ENCODE data around the gene RHOF. TPM values are rescaled to one million over a fixed set of nuclear protein-coding genes. Genes with fewer than 3 reads are reported as not detected.

Gene RHOF
- total and polyA plus RNA-seq, 2 donors (not counting 1 experiment from before 2014, with no cell fraction given) = 90.3 to 129 TPM

DNA sequence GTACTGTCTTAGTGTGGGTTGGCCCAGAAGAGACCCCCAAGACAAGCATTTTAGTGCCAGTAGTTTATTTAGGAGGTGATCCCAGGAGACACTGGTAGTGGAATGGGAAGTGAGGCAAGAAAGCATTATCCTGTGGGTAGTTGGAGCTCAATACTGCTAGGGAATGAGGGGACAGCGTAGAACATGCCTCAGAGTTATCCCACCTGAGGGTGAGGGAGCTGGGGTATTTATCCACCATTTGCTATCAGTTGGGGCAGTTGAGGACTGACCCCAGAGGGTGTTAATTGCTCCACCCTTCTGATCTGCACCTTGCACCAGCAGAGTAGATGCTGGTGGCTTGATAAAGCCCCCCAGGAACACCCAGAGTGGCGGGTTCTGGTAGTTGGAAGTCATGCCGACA is 37.9 kb downstream of the RHOF start:
- Histone ChIP-seq H3K36me3 (replicated peaks in 1 of 2; ENCODE audit: control extremely low read depth in 1 of 2, control insufficient read depth in 1 of 2, extremely low read depth in 1 of 2, insufficient read depth in 2 of 2, low read length in 1 of 2) (no peaks in the 10 kb centered on the region), H2AFZ (ENCODE audit: insufficient read depth, low read depth, low read length, poor library complexity, severe bottlenecking) (no peak overlapping the region), H3K9me3 (ENCODE audit: control extremely low read depth in 1 of 3, control insufficient read depth in 2 of 3, insufficient read depth in 1 of 3, low read length in 2 of 3) (no peaks in the 10 kb centered on the region), H3K4me2 (replicated peaks; ENCODE audit: low read depth, low read length, poor library complexity, severe bottlenecking) (no peak overlapping the region), H3K27ac (ENCODE audit: low read length in 2 of 2) (no peak overlapping the region), H3K4me1 (ENCODE audit: control insufficient read depth in 2 of 2, insufficient read depth in 2 of 2, low read length in 2 of 2) (no peaks in the 10 kb centered on the region), H4K20me1 (ENCODE audit: control insufficient read depth, insufficient read depth, low read length, poor library complexity, severe bottlenecking) (no peaks in the 10 kb centered on the region), H3K27me3 (replicated peaks in 1 of 4; ENCODE audit: control extremely low read depth in 1 of 4, control insufficient read depth in 3 of 4, insufficient read depth in 4 of 4, low read length in 3 of 4) (no peaks in the 10 kb centered on the region), H3K9ac (ENCODE audit: low read length) (no peak overlapping the region), H3K79me2 (ENCODE audit: control insufficient read depth, insufficient read depth, low read length) (no peaks in the 10 kb centered on the region), H3K4me3 (ENCODE audit: control extremely low read depth in 1 of 5, extremely low read depth in 1 of 5, insufficient read depth in 1 of 5, low read depth in 2 of 5, low read length in 4 of 5) (no peak overlapping the region)
- ChIA-PET POLR2A (no interaction called here), CTCF (no interaction called here)
- WGBS (ENCODE audit: insufficient coverage) = 100% methylated on average over 3 of the region's 3 CpGs
- no peak for ATAC-seq (ENCODE audit: low read depth)
- no peaks in the 10 kb centered on the region for H3K27me3 Mint-ChIP-seq
- TF ChIP-seq, protein P1, sequence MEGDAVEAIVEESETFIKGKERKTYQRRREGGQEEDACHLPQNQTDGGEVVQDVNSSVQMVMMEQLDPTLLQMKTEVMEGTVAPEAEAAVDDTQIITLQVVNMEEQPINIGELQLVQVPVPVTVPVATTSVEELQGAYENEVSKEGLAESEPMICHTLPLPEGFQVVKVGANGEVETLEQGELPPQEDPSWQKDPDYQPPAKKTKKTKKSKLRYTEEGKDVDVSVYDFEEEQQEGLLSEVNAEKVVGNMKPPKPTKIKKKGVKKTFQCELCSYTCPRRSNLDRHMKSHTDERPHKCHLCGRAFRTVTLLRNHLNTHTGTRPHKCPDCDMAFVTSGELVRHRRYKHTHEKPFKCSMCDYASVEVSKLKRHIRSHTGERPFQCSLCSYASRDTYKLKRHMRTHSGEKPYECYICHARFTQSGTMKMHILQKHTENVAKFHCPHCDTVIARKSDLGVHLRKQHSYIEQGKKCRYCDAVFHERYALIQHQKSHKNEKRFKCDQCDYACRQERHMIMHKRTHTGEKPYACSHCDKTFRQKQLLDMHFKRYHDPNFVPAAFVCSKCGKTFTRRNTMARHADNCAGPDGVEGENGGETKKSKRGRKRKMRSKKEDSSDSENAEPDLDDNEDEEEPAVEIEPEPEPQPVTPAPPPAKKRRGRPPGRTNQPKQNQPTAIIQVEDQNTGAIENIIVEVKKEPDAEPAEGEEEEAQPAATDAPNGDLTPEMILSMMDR (IDR thresholded peaks at IDR 0.05) = no peak
- TF ChIP-seq EZH2 (IDR thresholded peaks at IDR 0.05; ENCODE audit: borderline replicate concordance, insufficient read depth, low read depth, low read length, poor library complexity, severe bottlenecking) = no peak
- H3K4me1 Mint-ChIP-seq = peaks cover 2% of the 10 kb centered on the region
- no peak for DNase-seq
- intact Hi-C loops (cut with micrococcal nuclease) = no loop called here
- H3K9me3 Mint-ChIP-seq (ENCODE audit: insufficient read depth) = no peaks in the 10 kb centered on the region
- no peak overlapping the region for H3K4me3 Mint-ChIP-seq
- no peak overlapping the region for H3K27ac Mint-ChIP-seq

DNA sequence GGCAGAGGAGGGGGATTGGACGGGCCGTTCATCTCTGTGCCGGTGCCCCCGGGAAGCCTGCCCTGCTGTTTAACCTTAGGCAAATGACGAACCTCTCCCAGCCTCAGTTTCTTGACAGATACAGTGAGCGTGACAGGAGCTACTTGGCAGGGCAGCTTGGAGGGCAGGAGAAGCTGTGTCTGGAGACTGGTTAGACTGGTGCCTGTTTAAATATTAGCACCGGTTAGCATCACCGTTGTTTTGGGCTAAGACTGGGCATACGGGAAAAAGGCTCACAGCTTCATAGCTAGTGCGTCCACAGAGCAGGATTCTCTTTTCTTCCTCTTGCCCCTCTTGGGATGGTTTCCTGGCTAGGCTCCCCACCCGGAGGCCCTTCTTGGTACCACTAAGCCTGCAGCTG is 38.7 kb downstream of the RHOF start:
- no peaks in the 10 kb centered on the region for H4K20me1 ChIP-seq (ENCODE audit: control insufficient read depth, insufficient read depth, low read length, poor library complexity, severe bottlenecking)
- Mint-ChIP-seq H3K4me3 (no peak overlapping the region), H3K27me3 (no peaks in the 10 kb centered on the region), H3K9me3 (ENCODE audit: insufficient read depth) (no peaks in the 10 kb centered on the region), H3K27ac (no peak overlapping the region), H3K4me1 (peaks cover 5% of the 10 kb centered on the region)
- ATAC-seq (ENCODE audit: low read depth) = no peak
- H3K36me3 ChIP-seq (replicated peaks in 1 of 2; ENCODE audit: control extremely low read depth in 1 of 2, control insufficient read depth in 1 of 2, extremely low read depth in 1 of 2, insufficient read depth in 2 of 2, low read length in 1 of 2) = no peaks in the 10 kb centered on the region
- H3K9ac ChIP-seq (ENCODE audit: low read length) = no peak overlapping the region
- no peak overlapping the region for H2AFZ ChIP-seq (ENCODE audit: insufficient read depth, low read depth, low read length, poor library complexity, severe bottlenecking)
- H3K9me3 ChIP-seq (ENCODE audit: control extremely low read depth in 1 of 3, control insufficient read depth in 2 of 3, insufficient read depth in 1 of 3, low read length in 2 of 3) = no peaks in the 10 kb centered on the region
- no peak overlapping the region for H3K27ac ChIP-seq (ENCODE audit: low read length in 2 of 2)
- CTCF ChIA-PET = no interaction called here
- TF ChIP-seq, protein P1 (IDR thresholded peaks at IDR 0.05) = no peak
- TF ChIP-seq EZH2 (IDR thresholded peaks at IDR 0.05; ENCODE audit: borderline replicate concordance, insufficient read depth, low read depth, low read length, poor library complexity, severe bottlenecking) = no peak
- H3K27me3 ChIP-seq (replicated peaks in 1 of 4; ENCODE audit: control extremely low read depth in 1 of 4, control insufficient read depth in 3 of 4, insufficient read depth in 4 of 4, low read length in 3 of 4) = no peaks in the 10 kb centered on the region
- 98% methylated on average over 11 of the region's 11 CpGs for WGBS (ENCODE audit: insufficient coverage)
- H3K4me2 ChIP-seq (replicated peaks; ENCODE audit: low read depth, low read length, poor library complexity, severe bottlenecking) = no peak overlapping the region
- POLR2A ChIA-PET = interaction anchor here (0.6 kb wide), 1 partner anchor 14 kb away, joined by 7 read pairs; no protein-coding TSS in a partner anchor
- H3K4me3 ChIP-seq (ENCODE audit: control extremely low read depth in 1 of 5, extremely low read depth in 1 of 5, insufficient read depth in 1 of 5, low read depth in 2 of 5, low read length in 4 of 5) = no peak overlapping the region
- intact Hi-C loops (cut with micrococcal nuclease) = no loop called here
- H3K4me1 ChIP-seq (ENCODE audit: control insufficient read depth in 2 of 2, insufficient read depth in 2 of 2, low read length in 2 of 2) = no peaks in the 10 kb centered on the region
- no peaks in the 10 kb centered on the region for H3K79me2 ChIP-seq (ENCODE audit: control insufficient read depth, insufficient read depth, low read length)
- no peak for DNase-seq
